ENCODE measurements around the gene DPM3.

- TF ChIP-seq CTCF (conservative IDR thresholded peaks at IDR 0.05; ENCODE audit: low read depth, low read length): no peak
- no peak for TF ChIP-seq POLR2A (IDR thresholded peaks at IDR 0.05; ENCODE audit: low read depth, low read length)
Observed at GRCh38 chr1:155127967-155128754, 12.2 kb downstream of the DPM3 start.
